Middle frontal gyrus (tissue), 1 donor: ENCODE results near the gene GSE1.
"Not testable (repeated sequence)": the region's sequence is repeated elsewhere in the genome, so short reads cannot be mapped to it uniquely, and the experiment has no call there.

ENCODE experiments used
- DNase-seq: peaks from one replicate; pipeline ENCODE4 v3.0.0-alpha.2; 2015; ENCODE audit warnings: low spot score; ENCODE audit errors: extremely low spot score

The GSE1 gene

DNA sequence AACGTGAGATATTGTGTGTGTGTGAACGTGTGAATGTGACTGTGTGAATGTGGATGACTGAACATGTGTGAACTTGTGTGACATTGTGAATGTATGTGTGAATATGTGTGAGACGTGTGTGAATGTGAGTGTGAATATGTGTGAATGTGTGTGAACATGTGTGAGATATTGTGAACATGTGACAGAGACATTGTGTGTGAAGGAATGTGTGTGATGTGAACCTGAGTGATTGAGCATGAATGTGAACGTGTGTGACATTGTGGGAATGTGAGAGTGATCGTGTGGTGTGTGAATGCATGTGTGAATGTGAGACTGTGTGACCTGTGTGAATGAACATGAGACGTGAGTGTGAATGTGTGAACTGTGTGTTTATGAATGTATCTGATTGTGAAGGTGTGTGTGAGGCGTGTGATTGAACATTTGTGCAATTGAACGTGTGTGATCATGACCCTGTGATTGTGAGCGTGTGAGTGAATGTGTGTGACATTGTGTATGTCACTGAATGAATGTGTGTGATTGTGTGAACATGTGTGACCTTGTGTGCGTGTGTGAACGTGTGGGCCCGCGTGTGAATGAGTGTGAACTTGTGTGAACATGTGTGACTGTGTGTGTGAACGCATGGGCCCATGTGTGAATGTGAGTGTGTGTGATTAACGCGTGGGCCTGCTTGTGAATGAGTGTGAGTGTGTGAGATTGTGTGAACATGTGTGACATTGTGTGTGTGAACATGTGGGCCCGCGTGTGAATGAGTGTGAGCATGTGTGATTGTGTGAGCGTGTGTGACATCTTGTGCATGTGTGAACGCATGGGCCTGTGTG is 23.2 kb upstream of the GSE1 start:
- DNase-seq, result no peak

DNA sequence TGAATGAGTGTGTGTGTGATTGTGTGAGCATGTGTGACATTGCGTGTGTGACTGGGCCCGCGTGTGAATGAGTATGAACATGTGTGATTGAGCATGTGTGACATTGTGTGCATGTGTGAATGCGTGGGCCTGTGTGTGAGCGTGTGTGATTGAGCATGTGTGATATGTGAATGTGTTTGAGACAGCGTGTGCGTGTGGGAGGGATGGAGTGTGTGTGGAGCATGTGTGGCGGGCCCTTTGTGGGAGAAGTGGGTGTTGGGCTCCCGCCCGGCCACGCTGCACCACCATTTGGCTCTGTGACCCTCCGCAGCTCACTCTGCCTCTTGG is 22.7 kb upstream of the GSE1 start:
- DNase-seq, result no peak

DNA sequence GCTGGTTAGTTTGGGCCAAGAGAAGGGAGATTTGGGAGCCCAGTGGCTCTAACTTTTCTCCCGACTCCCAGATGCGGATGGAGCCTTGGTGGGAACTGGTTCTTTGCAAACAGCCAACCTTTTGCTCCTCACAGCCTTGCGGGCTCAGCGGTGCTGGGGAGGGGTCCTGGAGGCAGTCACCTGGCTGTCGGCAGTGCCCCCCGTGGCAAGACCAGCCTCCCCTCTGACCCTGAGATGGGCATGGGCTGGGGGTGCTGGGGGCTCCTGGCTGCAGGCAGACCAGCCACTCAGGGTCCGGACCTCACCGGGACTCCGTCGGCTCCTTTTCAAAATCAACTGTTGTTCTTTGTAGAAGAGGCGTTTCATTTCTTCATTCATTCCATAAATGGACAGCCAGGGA is 21.7 kb upstream of the GSE1 start:
- no peak for DNase-seq

DNA sequence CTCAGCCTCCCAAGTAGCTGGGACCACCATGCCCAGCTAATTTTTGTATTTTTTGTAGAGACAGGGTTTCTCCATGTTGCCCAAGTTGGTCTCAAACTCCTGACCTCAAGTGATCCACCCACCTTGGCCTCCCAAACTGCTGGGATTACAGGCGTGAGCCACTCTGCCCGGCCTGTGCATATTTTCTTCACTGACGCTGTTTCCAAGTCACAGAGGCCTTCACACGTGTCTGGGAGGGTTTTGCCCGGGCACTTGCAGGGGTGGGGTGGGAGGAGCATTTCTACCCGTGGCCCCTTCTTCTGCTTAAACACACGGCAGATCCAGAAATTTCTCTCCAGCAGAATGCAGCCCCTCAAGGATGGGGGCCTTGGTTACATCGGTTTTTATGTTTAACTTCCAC is 20.8 kb upstream of the GSE1 start:
- not testable (repeated sequence) for DNase-seq

DNA sequence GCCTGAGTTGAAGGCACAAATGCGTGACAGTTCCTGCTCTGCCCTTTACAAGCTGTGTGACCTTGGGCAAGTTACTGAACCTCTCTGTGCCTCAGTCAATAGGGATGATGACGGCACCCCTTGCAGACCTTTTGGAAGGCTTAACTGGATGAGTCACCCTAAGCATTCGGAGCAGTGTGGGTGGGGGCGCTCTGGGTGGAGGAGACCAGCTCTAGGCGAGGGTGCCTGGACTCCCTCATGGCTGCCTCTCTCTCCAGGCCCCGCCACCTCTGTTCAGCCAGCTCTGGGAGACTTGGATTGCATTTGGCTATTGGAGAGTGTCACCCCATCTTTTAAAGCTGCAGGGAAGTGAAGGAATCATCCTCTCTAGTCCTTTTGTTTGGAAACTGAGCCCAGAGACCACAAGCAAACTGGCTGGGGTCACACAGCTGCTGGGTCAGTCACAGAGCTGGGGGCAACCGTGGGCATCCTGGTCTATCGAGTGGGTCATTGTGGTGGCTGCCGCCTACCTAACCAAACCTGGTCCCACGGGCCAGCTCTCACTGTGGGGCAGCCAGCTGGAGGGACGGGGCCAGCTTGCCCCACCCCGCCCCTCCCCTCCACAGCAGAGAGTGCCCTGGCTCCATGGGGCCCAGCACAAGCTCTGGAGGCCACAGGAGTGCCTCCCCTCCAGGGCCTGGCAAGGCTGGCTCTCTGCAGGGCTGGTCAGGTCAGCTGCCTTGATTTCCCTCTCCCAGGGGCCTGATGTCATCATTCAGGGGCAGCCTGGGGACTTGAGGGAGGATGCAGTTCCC is 20.2 kb upstream of the GSE1 start:
- DNase-seq, result no peak

DNA sequence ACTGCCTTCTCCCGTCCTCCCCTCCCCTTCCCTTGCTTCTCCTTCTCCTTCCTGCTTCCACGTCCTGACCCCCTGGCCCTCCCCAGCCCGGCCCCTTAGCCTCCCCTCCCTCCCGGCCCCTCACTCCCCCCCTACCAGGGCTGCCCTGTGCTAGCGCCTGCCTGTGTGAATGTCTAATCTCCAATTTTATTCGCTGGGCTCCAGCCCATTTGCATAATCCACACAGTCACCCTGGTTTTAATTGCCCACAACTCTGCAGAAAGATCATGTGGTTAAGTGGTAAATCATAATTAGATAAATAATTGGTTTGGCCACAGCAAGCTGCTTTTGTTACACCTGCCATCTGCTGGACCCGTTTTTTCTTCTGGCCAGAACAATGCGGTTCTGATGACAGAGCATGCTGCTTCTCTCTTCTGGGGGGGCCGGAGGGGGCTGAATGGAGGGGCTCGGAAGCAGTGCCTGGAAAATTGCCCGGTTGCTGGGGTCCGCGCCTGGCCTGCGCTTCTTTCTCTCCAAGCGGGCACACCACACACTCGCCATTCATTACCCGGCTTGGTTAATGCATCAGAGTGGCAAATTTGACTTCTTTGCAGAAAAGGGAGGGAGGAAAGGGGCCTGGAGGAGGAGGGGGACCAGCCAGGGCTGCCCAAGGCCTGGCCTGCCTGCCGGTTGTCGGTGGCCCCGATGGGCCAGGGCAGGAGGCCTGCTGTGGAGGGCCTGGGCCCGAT is 19.5 kb upstream of the GSE1 start:
- DNase-seq, result no peak

DNA sequence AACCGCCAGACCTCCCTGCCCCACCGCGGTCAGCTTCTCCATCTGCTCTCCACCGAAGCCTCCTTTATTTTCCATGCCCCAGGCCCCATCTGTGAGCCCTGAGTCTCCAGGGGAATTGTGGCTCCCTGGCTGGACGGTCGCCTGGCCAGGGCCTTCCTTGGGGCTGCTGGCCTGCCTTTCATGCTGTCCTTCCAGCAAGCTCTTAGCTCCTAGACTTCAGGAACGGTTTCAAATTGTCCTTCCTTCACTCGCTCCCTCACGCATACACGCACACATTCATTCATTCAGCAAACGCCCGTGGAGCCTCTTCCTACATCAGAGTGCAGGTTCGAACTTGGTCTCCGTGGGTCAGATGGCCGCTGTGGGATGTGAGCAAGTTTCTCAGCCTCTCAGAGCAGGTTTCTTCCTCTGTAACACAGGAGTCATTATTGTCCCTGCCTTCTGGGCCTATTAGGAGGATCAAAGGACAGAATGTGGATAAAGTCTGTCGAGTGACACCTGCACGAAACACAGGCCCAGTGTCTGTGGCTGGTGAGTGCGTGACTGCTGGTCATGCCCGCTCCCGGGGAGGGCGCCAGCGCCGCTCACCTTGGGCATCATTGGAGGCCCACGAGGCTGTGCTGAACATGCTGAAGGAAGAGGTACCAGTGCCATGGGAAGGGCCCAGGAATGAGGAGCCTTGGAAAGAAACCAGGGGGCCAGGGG is 18.7 kb upstream of the GSE1 start:
- DNase-seq, result no peak

DNA sequence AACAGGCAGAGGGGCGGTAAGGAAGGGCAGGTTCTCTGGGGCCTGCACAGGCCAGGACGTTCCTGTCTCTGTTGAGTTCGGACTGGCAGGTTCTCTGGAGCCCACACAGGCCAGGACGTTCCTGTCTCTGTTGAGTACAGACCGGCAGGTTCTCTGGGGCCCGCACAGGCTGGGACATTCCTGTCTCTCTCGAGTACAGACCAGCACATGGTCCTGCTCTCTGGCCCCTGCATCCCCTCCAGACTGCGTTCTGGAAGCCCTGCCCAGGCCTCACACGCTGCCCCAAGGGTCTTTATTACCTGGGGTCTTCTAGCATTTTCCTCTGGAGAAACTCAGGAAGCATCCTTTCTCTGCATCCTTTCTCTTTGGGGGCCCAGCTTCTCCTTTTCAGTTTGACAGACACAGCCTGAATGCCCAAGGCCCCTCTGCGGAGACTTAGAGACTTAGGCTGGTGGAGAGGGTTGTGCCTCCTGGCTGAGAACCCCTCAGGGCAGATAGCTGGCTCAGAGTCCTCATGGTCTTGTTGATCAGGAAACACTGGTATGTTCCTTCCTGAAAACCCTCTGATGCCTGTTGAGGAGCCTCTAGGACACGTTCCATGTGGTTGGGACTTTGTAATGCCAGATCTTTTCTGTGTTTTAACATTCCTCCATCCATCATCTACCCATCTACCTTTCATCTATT is 18.0 kb upstream of the GSE1 start:
- no peak for DNase-seq

DNA sequence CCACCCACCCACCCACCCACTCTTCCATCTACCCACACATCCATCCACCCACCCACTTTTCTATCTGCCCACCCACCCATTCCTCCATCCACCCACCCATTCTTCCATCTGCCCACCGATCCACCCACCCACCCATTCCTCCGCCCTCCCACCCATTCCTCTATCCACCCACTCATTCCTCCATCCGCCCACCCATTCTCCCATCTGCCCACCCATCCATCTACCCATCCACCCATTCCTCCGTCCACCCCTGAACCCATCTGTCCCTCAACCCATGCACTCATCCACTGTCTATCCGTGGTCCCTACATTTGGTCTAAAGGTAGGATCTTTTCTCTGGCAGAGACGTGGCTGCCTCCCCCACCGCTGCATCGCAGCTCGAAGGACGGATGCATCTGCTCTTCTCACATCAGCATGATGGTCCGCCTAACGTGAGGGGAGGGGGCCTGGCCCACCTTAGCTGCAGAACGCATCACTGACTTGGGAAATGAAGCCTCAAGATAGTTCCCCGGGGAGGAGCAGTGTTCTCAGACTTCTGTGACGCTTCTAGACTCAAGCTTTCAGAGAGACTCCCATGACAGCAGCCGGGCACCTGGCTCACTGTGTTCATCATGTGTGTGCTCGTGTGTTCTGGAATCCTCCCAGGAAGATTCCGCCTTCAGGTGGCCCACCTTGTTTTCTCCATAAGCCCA is 17.2 kb upstream of the GSE1 start:
- DNase-seq, result no peak

DNA sequence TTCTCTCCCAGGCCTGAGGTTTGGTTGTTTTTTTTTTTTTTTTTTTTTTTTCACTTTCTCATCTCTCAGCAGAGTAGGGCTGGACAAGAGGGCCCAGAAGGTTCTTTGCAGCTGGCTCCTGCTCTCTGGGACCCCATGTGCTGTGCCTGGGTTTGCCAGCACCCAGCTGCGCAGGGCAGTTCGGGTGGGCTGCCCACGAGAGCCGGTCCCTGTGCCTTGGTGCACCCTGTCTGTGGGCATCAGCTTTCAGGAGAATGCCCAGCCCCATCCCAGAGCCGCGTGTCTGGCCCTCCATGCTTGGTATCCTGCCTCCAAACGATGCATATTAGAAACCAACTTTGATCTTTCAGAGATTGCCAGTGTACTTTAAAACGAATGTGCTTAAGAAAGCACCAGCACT is 15.0 kb upstream of the GSE1 start:
- DNase-seq, result no peak

DNA sequence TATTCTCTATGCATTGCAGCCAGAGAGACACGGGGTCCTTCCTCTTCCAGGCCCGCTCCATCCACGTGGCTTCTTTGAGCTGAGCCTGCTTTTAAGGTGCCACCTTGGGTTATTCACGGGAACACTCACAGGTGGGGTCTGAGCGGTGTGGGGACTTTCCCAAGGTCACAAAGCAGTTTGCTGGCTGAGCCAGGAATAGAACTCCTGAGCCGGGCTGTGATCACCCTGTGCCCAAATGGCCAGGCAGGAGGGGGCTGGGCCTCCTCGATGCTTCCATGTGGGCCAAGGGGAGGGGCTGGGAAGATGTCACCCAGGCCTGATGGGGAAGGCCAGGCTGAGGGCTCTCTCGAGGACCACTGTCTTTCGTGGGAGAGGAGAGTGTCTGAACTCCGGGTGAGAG is 13.0 kb upstream of the GSE1 start:
- DNase-seq, result no peak

DNA sequence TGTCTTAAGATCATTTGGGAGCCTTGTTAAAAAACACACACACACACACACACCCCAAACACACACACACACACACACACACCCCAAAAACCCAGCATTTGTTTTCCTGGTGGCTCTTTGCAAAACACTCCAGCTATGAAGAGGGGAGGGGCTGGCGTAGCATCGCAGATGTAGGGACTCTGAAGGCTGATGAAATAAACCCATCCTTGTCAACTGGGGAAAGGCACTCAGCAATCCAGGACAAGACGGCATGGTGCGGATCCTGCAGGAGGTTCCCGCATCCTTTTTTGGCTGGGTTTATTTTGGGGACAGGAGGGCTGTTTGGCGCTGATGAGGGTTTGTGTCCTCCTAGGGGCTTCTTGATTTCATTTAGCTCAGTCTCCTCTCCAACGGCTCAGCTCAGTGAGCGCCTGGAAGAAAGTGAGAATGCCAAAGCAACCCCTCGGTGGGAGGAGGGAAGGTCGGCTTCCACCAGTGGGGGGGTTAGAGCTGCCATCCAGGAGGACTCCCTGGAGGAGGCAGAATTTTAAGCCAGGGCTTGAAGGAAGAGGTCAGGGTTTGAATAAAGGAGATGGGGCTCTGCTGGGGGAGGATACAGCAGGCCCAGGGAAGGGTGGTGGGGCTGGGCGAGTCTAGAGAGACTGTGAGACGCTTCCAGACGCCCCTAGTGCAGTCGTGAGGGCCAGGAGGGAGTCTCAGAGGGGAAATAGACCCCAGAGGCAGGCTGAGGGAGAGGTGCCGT is 12.4 kb upstream of the GSE1 start:
- DNase-seq, result no peak

DNA sequence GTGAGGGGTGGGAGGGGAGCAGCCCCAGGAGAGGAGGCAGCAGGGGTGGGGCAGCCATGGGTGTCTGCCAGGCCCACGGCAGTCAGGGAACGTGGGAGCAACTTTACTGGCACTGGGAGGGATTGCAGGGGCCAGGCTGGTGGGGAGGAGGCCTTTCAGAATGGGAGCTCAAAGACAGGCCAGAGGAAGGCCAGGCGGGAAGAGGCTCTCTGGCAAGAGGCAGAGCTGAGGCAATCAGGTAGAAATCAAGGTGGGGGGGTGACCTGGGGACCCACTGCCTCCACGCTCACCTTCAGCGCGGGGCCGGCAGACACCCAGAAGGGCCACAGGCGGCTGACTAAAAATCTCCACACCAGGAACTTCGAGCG is 11.9 kb upstream of the GSE1 start:
- DNase-seq, result no peak

DNA sequence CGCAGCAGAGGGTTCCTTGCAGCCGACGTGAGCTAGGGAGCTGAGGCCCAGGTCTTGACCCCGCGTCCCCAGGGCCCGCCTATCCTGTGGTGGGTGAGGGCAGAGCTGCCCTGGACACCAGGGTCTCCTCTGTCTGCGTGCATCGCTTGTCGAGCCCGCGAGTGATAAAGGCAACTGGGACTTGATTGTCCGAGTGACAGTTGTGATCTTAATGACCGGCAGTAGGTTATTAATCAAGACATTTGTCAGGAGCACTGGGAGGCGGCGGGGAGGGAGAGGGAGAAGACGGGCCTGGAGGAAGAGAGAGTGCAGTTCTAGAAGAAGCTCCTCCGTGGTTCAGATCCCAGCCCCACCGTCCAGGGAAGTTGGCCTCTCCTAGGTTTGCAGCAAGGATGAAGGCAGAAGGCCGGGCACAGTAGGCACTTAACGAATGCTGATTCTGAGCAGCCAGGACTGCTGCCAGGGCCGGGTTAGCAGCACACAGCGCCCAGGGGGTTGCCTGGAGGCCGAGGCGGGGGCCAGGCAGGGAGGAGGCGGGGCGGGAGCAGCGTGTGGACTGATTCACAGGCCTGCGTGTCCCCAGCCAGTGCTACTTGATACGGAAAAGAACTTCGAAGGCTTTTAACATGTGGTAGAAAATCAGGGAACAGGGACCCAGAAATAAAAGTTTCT is 11.3 kb upstream of the GSE1 start:
- DNase-seq, result no peak

DNA sequence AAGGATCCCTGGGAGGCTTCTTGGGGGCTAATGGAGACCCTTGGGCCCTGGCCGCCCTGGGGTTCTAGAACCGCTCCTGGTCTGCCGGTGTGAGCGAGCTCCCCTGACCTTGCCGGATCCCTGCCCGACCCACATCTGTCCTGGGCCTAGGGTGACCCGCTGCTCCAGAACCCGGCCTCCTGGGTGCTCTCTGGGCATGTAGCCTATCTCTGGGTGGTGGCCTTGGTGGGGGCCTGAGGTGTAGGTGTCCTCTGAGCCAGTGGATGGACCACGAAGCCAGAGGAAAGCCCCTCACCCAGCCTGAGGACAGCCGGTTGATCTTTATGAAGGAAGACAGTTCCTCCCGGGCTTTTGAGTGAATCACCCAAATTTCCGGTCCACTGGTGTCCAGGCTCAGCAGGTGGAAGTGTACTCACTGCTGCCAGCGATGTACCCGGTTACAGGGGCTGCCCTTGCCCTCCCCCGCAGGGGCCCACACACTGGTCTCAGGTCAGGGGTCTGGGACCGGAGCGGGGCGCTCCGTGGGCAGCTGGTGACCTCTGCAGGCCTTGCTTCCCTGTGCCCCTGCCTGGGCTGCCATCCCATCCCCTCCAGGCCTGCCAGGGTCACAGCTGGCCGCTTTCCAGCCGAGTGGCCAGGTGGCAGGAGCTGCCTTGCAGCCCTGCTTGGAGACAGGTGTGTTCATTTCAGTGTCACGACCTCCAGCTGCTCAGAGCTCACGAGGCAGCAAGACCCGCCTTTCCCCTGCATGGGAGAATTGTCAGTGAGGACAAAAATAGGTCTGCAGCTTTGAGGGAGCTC is 10.5 kb upstream of the GSE1 start:
- DNase-seq, result no peak

DNA sequence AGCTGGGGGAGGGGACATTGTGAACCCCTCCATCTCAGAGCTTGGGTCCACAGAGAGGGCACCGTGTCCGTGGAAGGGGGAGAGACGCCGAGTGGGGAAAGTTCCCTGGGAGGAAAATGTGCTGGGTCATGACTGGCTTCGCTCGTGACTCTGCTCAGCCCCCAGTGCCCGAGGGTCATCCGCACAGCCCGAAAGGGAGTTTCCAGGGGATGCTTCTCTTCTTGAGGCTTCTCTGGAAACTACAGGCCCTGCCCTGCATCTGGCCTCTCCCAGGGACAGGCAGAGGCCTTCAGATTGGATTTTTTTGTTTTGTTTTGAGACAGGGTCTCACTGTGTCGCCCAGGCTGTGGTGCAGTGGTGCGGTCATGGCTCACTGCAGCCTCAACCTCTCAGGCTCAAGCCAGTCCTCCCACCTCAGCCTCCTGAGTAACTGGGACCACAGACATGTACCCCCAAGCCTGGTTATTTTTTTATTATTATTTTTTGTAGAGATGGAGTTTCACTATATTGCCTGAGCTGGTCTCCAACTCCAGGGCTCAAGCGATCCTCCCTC is 9.8 kb upstream of the GSE1 start:
- no peak for DNase-seq

DNA sequence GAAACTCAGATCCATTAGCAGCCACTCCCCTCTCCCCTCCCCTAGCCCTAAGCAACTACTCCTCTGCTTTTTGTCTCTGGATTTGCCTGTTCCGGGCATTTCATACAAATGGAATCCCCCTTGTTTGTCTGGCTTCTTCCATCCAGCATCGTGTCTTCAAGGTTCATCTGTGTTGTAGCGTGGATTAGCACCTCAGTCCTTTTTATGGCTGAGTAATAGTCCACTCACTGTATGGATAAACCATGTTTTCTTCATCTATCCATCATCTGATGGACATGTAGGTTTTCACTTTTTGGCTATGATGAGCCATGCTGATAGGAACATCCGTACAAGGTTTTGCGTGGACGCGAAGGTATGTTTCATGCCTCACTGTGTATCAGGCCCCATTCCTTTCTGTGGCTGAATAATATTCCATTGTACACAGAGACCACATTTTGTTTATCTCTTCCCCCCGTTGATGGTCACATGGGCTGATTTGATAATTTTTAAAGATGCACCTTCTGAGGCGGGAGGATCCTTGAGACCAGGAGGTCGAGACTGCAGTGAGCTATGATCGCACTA is 8.9 kb upstream of the GSE1 start:
- no peak for DNase-seq
